HFF-Myc (cell line): ENCODE measurements around the gene GNRH2.
"Not testable (repeated sequence)": the region's sequence is repeated elsewhere in the genome, so short reads cannot be mapped to it uniquely, and the experiment has no call there.

Source experiments
- DNase-seq: peaks from one replicate; pipeline ENCODE4 v3.0.0-alpha.2; 2011; ENCODE audit warnings: low read depth; ENCODE audit errors: extremely low read depth
- H3K4me3 ChIP-seq: replicated peaks from 2 replicates; pipeline ENCODE4 v1.5.1; 2011; ENCODE audit warnings: low read depth, mild to moderate bottlenecking, control low read depth, low read length
- TF ChIP-seq, protein P1 (sequence below): IDR thresholded peaks from 2 replicates; pipeline ENCODE4 v1.5.1; 2012; ENCODE audit warnings: mild to moderate bottlenecking, low read depth, low read length, control low read depth; ENCODE audit errors: missing control alignments

Gene GNRH2

DNA sequence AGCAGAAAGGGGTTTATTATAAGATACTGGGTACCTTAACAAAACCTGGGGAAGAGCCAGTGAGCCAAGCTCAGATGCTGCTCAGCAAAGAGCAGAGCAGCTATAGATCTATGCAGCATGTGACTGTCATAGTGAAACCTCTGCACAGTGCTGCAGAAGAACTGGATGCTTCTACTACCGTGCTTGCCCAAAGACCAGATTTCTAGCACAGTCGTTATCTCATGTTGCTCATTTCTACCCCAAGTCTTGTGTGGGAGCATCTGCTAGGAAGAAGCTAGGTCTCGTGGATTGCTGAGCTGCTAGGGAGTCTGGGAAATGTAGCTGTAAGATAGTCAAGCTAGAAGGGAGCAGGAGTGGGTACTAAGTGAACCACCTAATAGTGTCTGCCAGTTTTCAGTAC is 31.7 kb upstream of the GNRH2 start:
- TF ChIP-seq, protein P1, sequence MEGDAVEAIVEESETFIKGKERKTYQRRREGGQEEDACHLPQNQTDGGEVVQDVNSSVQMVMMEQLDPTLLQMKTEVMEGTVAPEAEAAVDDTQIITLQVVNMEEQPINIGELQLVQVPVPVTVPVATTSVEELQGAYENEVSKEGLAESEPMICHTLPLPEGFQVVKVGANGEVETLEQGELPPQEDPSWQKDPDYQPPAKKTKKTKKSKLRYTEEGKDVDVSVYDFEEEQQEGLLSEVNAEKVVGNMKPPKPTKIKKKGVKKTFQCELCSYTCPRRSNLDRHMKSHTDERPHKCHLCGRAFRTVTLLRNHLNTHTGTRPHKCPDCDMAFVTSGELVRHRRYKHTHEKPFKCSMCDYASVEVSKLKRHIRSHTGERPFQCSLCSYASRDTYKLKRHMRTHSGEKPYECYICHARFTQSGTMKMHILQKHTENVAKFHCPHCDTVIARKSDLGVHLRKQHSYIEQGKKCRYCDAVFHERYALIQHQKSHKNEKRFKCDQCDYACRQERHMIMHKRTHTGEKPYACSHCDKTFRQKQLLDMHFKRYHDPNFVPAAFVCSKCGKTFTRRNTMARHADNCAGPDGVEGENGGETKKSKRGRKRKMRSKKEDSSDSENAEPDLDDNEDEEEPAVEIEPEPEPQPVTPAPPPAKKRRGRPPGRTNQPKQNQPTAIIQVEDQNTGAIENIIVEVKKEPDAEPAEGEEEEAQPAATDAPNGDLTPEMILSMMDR: no peak
- no peak for DNase-seq
- H3K4me3 ChIP-seq: no peak overlapping the region

GRCh38 chr20:3013771-3014170 is 29.7 kb upstream of the GNRH2 start:
- DNase-seq: no peak
- TF ChIP-seq, protein P1: no peak
- H3K4me3 ChIP-seq: no peak overlapping the region

DNA sequence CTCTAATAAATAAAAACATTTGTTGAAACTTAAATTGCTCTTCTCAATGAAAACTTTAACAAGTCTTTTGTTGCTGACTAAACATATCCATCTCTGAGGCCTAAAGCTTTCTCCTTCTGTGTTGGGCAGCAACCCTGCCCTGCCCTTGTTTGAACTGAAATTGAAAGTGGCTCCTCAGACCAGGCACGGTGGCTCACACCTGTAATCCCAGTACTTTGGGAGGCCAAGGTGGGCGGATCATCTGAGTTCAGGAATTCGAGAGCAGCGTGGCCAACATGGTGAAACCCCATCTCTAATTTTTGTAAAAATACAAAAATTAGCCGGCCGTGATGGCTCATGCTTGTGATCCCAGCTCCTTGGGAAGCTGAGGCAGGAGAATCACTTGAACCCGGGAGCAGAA is 29.2 kb upstream of the GNRH2 start:
- TF ChIP-seq, protein P1: no peak
- no peak for DNase-seq
- no peak overlapping the region for H3K4me3 ChIP-seq

DNA sequence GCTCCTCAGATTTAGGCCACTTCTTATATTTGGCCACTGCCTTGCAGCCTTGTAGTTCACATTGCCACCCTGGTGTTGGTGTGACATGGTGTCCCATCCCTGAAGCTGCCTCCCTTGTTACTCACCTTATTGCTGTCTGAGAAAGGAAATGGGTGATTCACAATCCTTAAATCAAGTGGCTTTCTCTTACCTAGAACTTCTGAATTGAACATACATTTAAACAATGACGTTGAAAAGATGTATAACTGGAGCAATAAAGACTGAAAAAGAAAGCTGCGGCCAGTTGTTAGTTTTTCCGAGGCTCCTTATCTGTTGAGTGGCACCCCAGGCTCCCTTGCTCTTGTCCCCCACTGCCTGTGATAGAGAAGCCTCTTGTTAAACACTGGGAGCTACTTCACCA is 28.8 kb upstream of the GNRH2 start:
- no peak overlapping the region for H3K4me3 ChIP-seq
- no peak for DNase-seq
- TF ChIP-seq, protein P1: no peak

- not testable (repeated sequence) for H3K4me3 ChIP-seq, DNase-seq
Observed at GRCh38 chr20:3015302-3015701, 28.1 kb upstream of the GNRH2 start.

- TF ChIP-seq, protein P1: no peak
- no peak for DNase-seq
- H3K4me3 ChIP-seq: no peak overlapping the region
Observed at GRCh38 chr20:3021327-3021726, 22.1 kb upstream of the GNRH2 start.

DNA sequence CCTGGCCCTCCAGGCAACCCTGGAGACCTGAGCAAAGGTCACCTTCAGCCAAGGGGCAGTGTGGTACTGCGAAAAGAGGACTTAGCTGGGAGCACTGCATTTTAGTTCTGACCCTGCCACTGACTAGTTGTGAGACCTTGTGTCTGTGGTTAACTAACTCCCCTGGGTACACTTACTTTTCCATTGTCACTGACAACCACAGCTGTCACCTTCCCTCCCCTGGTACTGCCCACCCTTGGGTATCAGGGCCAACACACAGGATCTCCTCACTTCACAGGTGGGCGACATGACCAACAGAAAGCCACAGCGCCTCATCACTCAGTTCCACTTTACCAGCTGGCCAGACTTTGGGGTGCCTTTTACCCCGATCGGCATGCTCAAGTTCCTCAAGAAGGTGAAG is 21.6 kb upstream of the GNRH2 start:
- TF ChIP-seq, protein P1: no peak
- no peak overlapping the region for H3K4me3 ChIP-seq
- DNase-seq: no peak

DNA sequence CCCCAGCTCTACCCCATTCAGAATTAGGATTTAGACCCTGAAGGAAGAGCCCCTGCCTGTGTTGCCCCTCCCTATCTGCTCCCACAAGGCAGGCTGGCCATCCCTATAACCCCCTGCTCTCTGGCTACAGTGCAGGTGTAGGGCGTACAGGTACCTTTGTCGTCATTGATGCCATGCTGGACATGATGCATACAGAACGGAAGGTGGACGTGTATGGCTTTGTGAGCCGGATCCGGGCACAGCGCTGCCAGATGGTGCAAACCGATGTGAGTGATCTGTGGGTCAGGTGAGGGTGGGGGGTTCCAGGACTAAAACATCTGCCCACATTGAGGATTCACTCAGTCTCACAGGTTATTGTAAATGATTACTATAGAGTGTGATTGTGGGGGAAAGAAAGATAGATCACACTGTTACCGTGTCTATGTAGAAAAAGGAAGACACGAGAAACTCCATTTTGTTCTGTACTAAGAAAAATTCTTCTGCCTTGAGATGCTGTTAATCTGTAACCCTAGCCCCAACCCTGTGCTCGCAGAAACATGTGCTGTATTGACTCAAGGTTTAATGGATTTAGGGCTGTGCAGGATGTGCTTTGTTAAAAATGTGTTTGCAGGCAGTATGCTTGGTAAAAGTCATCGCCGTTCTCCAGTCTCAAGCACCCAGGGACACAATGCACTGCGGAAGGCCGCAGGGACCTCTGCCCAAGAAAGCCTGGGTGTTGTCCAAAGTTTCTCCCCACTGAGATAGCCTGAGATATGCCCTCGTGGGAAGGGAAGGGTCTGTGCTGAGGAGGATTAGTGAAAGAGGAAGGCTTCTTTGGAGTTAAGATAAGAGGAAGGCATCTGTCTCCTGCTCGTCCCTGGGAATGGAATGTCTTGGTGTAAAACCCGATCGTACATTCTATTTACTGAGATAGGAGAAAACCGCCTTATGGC is 20.6 kb upstream of the GNRH2 start:
- H3K4me3 ChIP-seq, DNase-seq: not testable (repeated sequence)
